Iris pigment epithelial cell (primary cell): ENCODE results near the gene ABLIM2.
A peak's percentile ranks its signal among the peaks of the same experiment; 100 is the strongest.
"Not testable (repeated sequence)": the region's sequence is repeated elsewhere in the genome, so short reads cannot be mapped to it uniquely, and the experiment has no call there.

Experiments used
- DNase-seq: peaks from one replicate; pipeline ENCODE4 v3.0.0-alpha.2; 2011; ENCODE audit warnings: low read depth

ABLIM2 gene

GRCh38 chr4:7933651-7934510 lies 224.7 kb downstream of the ABLIM2 start:
- no peak for DNase-seq

DNA sequence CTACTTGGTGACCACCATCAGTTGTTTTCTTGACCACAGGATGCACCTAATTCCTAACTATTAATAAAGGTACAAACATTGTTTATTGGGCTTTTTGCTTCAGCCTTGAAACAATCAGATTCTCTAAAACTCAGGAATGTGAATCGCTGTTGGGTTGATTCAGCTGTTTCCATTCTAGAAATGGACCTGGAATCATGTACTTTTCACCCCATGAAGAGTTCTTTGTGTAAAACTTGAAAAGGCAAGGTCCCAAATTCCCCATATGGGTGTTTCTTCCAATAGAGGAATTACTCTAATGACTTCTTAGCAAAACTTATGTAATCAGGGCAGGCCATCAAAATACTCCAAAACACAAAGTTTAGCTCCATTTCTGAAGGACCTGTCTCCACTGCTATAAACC lies 226.3 kb downstream of the ABLIM2 start:
- no peak for DNase-seq

GRCh38 chr4:7929118-7929951 lies 229.3 kb downstream of the ABLIM2 start:
- no peak for DNase-seq

DNA sequence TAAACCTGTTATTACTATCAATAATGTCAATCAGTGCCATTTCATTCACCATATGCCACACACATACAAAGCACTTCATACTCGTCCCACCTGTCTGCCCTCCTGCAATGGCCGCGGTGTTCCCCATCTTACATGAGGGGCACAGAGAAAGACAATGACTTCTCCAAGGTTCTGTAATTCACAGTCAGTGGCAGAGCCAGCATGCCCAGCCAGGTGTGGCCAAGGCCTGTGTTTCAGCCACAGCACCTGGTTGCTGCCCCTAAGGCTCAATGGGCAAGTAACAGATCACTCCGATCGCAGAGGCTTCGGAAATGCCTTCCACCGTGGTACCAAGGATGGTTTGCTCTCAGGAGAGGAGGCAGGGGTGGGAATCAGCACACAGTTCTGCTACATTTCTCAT lies 229.9 kb downstream of the ABLIM2 start:
- DNase-seq, result no peak

DNA sequence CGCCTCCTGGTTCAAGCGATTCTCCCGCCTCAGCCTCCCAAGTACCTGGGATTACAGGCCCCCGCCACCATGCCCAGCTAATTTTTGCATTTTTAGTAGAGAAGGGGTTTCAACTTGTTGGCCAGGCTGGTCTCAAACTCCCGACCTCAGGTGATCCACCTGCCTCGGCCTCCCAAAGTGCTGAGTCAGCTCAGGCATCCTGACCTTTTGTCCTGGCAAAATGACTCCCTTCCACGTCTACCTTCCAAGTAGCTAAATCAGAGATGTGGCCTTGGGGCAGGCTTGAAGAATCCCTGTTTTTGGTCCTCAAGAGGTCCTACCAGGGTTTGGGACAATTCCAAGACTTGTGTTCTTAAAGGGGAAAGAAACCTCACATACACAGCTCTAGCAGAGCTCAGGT lies 231.8 kb downstream of the ABLIM2 start:
- DNase-seq, result no peak

DNA sequence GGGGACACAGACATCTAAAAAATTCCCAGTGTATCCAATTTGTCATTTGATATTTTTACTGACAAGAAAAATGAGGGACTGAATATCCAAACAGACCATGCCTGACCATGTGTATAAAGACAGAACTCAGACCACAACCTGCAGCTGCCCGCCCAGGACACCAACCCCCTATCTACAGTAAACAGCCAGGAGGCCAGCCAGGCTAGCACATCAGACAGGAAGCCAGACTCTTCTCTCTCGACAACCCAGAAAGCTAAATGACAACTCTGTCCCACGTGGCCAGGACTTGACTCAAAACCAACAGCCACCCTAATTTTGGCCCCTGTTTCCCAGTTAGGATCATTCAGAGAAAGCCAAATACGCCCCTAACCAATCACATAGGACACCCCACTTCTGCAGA lies 234.0 kb downstream of the ABLIM2 start:
- peak; percentile 28 for DNase-seq

DNA sequence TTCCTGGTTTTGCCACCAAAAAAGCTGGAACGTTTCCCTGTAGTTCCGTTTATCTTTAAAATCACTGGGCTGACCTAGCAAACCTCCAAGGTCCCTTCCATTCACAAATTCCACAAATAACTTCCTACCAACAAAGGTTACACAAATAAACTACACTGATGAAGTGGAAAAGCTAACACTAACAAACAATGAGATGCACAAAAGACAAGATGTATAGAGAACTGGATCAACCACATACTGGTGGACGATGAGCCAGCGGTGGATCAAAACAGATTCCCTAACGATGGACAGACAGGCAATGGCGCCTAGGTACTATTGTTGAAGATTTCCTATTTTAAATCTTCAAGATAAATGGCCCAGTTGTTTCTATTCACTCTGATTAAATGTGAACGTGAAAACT lies 234.4 kb downstream of the ABLIM2 start:
- peak; percentile 26 for DNase-seq

DNA sequence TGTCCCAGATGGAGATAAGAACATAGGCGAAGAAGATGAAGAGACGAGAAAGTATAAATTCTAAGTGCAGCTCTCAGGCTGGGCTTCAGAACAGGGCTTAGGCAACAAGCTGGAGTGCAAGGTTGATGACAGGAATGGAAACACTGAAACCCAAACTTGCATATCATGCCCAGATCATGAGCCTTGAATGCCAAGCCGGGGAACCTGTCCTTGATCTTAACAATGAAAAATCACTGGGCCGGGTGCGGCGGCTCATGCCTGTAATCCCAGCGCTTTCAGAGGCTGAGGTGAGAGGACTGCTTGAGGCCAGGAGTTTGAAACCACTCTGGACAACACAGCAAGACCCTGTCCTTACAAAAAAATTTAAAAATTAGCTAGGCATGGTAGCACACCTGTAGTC lies 236.1 kb downstream of the ABLIM2 start:
- DNase-seq, result no peak

DNA sequence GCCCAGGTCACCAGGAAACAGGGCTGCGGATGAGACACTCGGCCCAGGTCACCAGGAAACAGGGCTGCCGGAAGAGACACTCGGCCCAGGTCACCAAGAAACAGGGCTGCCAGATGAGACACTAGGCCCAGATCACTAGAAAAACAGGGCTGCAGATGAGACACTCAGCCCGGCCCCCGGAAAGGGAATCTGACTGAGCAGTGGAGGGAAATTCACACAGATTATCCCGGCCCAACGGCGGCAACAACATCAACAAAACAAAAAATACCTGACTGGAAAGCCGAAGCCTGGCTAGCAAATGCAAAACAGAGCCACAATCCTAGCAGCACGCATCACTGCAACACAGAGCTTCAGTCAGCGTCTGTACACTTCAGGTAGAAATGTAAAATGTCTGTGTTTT lies 239.6 kb downstream of the ABLIM2 start:
- peak; percentile 71 for DNase-seq

DNA sequence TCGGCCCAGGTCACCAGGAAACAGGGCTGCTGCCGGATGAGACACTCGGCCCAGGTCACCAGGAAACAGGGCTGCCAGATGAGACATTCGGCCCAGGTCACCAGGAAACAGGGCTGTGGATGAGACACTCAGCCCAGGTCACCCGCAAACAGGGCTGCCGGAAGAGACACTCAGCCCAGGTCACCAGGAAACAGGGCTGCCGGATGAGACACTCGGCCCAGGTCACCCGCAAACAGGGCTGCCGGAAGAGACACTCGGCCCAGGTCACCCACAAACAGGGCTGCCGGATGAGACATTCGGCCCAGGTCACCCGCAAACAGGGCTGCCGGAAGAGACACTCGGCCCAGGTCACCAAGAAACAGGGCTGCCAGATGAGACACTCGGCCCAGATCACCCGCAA lies 240.4 kb downstream of the ABLIM2 start:
- not testable (repeated sequence) for DNase-seq

DNA sequence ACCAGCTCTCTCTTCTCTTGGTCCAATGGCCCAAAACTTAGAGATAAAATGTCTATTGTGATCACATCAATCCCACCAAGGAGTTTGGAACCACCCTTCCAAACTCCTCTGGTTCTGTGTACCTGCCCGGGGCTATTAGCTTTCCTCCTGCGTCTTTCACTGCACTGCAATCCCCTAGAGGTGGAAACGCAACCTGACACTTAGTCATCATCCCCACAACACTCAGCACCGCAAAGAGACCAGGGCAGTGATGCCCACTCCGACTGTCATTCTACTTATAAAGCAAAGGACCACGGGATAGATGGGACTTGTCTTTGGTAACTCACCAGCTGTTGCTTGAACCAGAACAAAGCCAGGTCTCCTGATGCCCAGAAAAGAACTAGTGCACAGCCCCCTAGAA lies 240.9 kb downstream of the ABLIM2 start:
- no peak for DNase-seq

- no peak for DNase-seq
These were observed 242.8 kb downstream of the ABLIM2 start for GRCh38 chr4:7915875-7916242.
